GM12878 (cell line): ENCODE results near the gene PDGFA. TPM values are rescaled to one million over a fixed set of nuclear protein-coding genes. Genes with fewer than 3 reads are reported as not detected.

Source experiments
- ATAC-seq: fragments of 200-7000 bp; cut with Tn5 transposase; 3 replicates; pipeline ENCODE4 v1.9.1; 2020; ENCODE audit warnings: mild to moderate bottlenecking, moderate library complexity
- BruUV-seq: library from RNA; stranded (reverse); fragments of 400-500 nt; replicated peaks from 2 replicates; lab custom pipeline; 2021; lab: Mats Ljungman, UMichigan
- CTCF ChIA-PET: fragments of 300-600 bp; sonication (Branson Sonifier 250); formaldehyde crosslinking; extraction: SDS; loops from one replicate; lab custom pipeline; 2021; ENCODE audit warnings: inconsistent platforms; lab: Yijun Ruan, JAX
- POLR2A ChIA-PET: fragments of 350-600 bp; formaldehyde crosslinking; extraction: SDS; loops from one replicate; lab custom pipeline; 2021; ENCODE audit warnings: inconsistent platforms; lab: Charles Lee
- RAD21 ChIA-PET: fragments of 300-600 bp; sonication (Branson Sonifier 250); formaldehyde crosslinking; loops from one replicate; lab custom pipeline; 2023; ENCODE audit warnings: antibody characterized with exemption; ENCODE audit not compliant: unreplicated experiment; lab: Charles Lee
- SMC1A ChIA-PET: fragments of 300-600 bp; sonication (Branson Sonifier 250); formaldehyde crosslinking; loops from one replicate; lab custom pipeline; 2023; ENCODE audit not compliant: unreplicated experiment, uncharacterized antibody; lab: Charles Lee
- DNase-seq: peaks from one replicate; pipeline ENCODE4 v3.0.0-alpha.2; 2011; ENCODE audit warnings: low read depth, low spot score
- FAIRE-seq: peaks from 3 replicates; lab custom pipeline; 2011; peaks lifted over from hg19 to GRCh38; lab: Jason Lieb, UNC
- H2AFZ ChIP-seq: 2 replicates; pipeline ENCODE4 v1.6.0; 2011; ENCODE audit warnings: low read depth, low read length, control low read depth; ENCODE audit not compliant: control insufficient read depth
- H3K27ac ChIP-seq: 2 replicates; pipeline ENCODE4 v1.5.1; 2011; ENCODE audit warnings: control low read depth; ENCODE audit not compliant: control insufficient read depth, insufficient read depth
- H3K27me3 ChIP-seq, 2 experiments: replicated peaks in 1 of 2; 2 replicates each; pipeline versions ENCODE4 v1.6.0 to v1.6.1; 2011; ENCODE audit warnings: low read length in 1 of 2; ENCODE audit not compliant: control insufficient read depth in 2 of 2, insufficient read depth in 2 of 2
- H3K36me3 ChIP-seq, 2 experiments: 2 replicates each; pipeline ENCODE4 v1.5.1; 2011; ENCODE audit warnings: low read length in 1 of 2; ENCODE audit not compliant: control insufficient read depth in 2 of 2, insufficient read depth in 2 of 2
- H3K4me1 ChIP-seq: 2 replicates; pipeline ENCODE4 v1.6.1; 2011; ENCODE audit warnings: mild to moderate bottlenecking, low read length, moderate library complexity, mixed read lengths; ENCODE audit not compliant: control insufficient read depth, insufficient read depth
- H3K4me2 ChIP-seq: 2 replicates; pipeline ENCODE4 v1.6.0; 2011; ENCODE audit warnings: control low read depth; ENCODE audit not compliant: control insufficient read depth, insufficient read depth
- H3K4me3 ChIP-seq: fragments of 200-600 bp; sonication (generic); 2 replicates; pipeline ENCODE4 v1.5.1; 2016
- H3K79me2 ChIP-seq: 2 replicates; pipeline ENCODE4 v1.6.0; 2011; ENCODE audit warnings: low read length; ENCODE audit not compliant: control insufficient read depth, insufficient read depth
- H3K9ac ChIP-seq: 2 replicates; pipeline ENCODE4 v1.8.0; 2011; ENCODE audit warnings: low read length, control low read depth, mixed read lengths; ENCODE audit not compliant: control insufficient read depth, insufficient read depth
- H3K9me3 ChIP-seq: replicated peaks from 3 replicates; pipeline ENCODE4 v1.5.1; 2011; ENCODE audit warnings: mild to moderate bottlenecking, low read length; ENCODE audit not compliant: control insufficient read depth, insufficient read depth
- H4K20me1 ChIP-seq: 2 replicates; pipeline ENCODE4 v1.6.0; 2011; ENCODE audit not compliant: control insufficient read depth, insufficient read depth
- E2F4 ChIP-seq: IDR thresholded peaks from 2 replicates; pipeline ENCODE4 v1.6.1; 2012; ENCODE audit warnings: low read depth, low read length, improper control_type of control experiment
- STAT3 ChIP-seq: IDR thresholded peaks from 2 replicates; pipeline ENCODE4 v1.6.1; 2011; ENCODE audit warnings: low read depth, low read length, improper control_type of control experiment
- ZNF24 ChIP-seq: fragments of 450-650 bp; IDR thresholded peaks from 2 replicates; pipeline ENCODE4 v1.6.1; 2017; ENCODE audit warnings: antibody characterized with exemption, mild to moderate bottlenecking
- WGBS: methylation state at CpG from one replicate; pipeline ENCODE4 v1.1.6; 2016; ENCODE audit warnings: low lambda C conversion rate; ENCODE audit not compliant: insufficient replicate concordance, insufficient coverage; ENCODE audit errors: missing lambda C conversion rate; 5-methylcytosine and 5-hydroxymethylcytosine counted together
- in situ Hi-C: fragments of 300-500 bp; cut with MboI; formaldehyde crosslinking; loops from 9 replicates; pipeline ENCODE4 v1.14.3; 2018; ENCODE audit warnings: mixed read lengths
- intact Hi-C: fragments of 100-400 bp; cut with micrococcal nuclease; formaldehyde crosslinking; loops from one replicate; pipeline ENCODE4 v1.14.2; 2022; ENCODE audit not compliant: unreplicated experiment
- polyA plus RNA-seq, 11 experiments: library from polyadenylated mRNA; depleted of rRNA in 4 of 11; unstranded in 6 of 11; stranded (reverse) in 5 of 11; fragments of >200 nt; fragmentation: Nextera tagmentation in 4 of 11; fragmentation: Illumina TruSeq in 1 of 11; extraction: Ambion mirVana in 4 of 11; extraction: Trizol in 1 of 11; gene quantifications; 1 replicate in 1 of 11; 2 replicates in 10 of 11; pipeline versions ENCODE4 v1.2.1 to v1.2.3, GENCODE V29; 2011 to 2016; ENCODE audit warnings: inconsistent platforms in 2 of 11, missing spikeins in 2 of 11, low read depth in 1 of 11
- total RNA-seq, 4 experiments: library from RNA; depleted of rRNA in 3 of 4; stranded (reverse); fragments of >200 nt in 3 of 4; fragmentation: Illumina TruSeq in 1 of 4; extraction: Trizol in 1 of 4; gene quantifications; 2 replicates each; pipeline versions ENCODE4 v1.2.1 to v1.2.3, GENCODE V29; 2013 to 2021

PDGFA gene
- total and polyA plus RNA-seq, 10 of the 15 experiments (the other 5 are each of a cell fraction or from before 2014, with no cell fraction given), result 2.5 to 10.0 (median 5.6) TPM

DNA sequence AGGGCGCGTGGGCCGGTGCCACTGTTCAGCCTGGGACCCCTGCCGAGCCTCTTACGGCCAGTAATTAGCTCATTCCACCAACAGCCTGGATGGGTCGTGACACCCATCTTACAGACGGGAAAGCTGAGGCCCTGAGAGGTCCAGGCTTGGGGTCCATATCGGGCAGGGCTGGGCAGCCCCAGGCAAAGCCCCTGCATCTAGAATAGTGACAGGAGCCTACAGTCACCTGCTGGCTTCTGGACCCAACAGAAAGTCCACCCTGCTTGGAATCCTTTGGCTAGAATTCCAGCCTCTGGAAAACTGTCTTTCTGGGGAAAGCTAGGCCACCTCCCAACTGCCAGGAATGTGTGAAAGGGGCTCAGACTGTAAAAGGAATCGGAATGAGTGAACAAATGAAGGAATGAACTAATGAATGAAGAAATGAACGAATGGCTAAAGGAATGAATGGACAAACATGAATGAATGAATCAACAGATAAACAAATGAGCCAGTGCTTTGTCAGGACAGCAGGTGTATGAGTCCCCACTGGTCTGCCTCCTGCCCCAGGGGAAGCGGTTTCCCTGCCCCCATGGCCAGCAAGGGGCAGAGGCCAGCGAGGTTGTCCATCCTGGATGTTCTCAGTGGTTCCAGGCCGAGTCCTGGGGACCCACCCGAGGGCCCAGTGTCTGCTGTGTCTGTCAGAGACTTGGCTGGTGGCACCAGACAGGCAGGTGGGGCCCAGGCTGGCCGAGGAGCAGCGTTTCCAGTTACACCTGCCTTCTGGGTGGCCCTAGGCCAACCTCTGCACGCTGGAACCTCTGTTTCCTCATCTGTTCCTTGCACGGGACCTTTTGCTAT, 24.1 kb upstream of the PDGFA start:
- intact Hi-C loops (no loop called here), in situ Hi-C loops (no loop called here)
- Histone ChIP-seq H3K9ac (no peak overlapping the region), H3K4me1 (no peaks in the 10 kb centered on the region; the same call in 1 of the 2 replicates), H3K27me3 (no peaks in the 10 kb centered on the region), H3K36me3 (no peaks in the 10 kb centered on the region), H3K9me3 (no peaks in the 10 kb centered on the region), H3K4me3 (no peak overlapping the region), H4K20me1 (no peaks in the 10 kb centered on the region), H2AFZ (no peak overlapping the region), H3K4me2 (no peak overlapping the region), H3K27ac (no peak overlapping the region), H3K79me2 (no peaks in the 10 kb centered on the region)
- 31% methylated on average over 18 of the region's 18 CpGs for WGBS
- TF ChIP-seq E2F4, result no peak
- no peak for TF ChIP-seq STAT3
- TF ChIP-seq ZNF24, result peak; percentile 89
- no peak for DNase-seq
- no peak; the same call in 2 of the 3 replicates for ATAC-seq
- RAD21 ChIA-PET, result no interaction called here
- no TSS peak for BruUV-seq
- POLR2A ChIA-PET, result no interaction called here
- SMC1A ChIA-PET, result interaction anchor here (1.3 kb wide), 1 partner anchor 11 kb away, joined by 3 read pairs; no protein-coding TSS in a partner anchor
- no peak for FAIRE-seq
- CTCF ChIA-PET, result no interaction called here
